GM18511 (cell line): Measurements from ENCODE around the gene ADAM11.

Experiments used
- ATAC-seq: cut with Tn5 transposase; IDR thresholded peaks from one replicate; pipeline ENCODE4 v1.9.1; 2021; ENCODE audit warnings: mild to moderate bottlenecking, moderate library complexity; ENCODE audit not compliant: unreplicated experiment

Gene ADAM11

DNA sequence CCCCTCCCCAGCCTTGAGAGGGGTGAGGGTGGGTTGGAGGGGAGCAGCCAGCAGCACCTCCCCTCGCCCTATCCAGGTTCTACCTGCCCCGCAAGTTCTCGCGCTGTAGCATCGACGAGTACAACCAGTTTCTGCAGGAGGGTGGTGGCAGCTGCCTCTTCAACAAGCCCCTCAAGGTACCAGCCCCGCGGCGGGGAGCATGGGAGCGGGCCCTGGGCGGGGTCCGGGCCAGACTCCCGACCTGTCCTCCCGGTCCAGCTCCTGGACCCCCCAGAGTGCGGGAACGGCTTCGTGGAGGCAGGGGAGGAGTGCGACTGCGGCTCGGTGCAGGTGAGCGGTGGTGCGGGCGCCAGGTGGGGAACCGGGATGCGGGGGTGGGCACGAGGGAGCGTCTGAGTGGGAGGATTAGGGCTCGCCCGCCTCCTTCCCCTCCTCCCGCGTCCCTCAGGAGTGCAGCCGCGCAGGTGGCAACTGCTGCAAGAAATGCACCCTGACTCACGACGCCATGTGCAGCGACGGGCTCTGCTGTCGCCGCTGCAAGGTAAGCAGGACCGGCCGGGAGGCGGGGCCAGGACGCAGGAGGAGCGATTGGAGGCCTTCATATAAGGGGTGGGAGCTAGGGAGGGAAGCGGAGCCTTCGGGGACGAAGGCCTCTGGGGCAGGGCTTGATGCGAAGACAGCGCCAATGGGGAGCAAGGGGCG lies 16.5 kb downstream of the ADAM11 start:
- ATAC-seq, result peak; percentile 92

DNA sequence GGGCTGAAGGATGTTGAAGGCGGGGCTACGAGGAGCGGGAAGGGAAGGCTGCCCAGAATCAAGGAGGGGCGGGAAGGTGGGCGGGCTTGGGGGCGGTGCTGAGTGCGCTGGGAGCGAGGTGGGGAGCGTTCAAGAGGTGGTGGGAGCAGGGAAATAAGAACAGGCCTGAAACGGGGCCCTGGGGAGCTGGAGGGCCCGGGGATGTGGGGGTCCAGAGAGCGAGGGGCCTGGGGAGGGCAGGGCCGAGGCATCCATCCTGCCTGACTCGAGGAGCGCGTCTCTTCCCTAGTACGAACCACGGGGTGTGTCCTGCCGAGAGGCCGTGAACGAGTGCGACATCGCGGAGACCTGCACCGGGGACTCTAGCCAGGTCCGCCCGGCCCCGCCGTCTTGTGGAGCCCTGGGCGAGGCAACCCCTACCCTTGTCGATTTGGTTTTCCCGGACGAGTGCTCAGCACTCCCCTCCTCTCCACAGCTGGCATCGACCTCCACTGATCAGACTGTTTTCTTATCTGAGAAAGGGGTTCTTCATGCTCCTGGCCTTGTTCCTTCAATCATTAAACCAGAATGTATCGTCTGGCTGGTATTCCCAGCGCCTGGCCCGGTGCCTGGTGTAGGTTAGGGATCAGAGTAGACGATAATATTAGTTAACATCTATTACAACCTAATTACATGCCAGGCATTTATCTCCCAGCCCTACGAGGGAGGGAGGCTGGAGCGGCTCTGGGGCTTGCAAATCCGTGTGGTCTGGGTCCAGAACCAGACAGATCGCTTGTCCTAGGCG lies 17.2 kb downstream of the ADAM11 start:
- no peak for ATAC-seq

DNA sequence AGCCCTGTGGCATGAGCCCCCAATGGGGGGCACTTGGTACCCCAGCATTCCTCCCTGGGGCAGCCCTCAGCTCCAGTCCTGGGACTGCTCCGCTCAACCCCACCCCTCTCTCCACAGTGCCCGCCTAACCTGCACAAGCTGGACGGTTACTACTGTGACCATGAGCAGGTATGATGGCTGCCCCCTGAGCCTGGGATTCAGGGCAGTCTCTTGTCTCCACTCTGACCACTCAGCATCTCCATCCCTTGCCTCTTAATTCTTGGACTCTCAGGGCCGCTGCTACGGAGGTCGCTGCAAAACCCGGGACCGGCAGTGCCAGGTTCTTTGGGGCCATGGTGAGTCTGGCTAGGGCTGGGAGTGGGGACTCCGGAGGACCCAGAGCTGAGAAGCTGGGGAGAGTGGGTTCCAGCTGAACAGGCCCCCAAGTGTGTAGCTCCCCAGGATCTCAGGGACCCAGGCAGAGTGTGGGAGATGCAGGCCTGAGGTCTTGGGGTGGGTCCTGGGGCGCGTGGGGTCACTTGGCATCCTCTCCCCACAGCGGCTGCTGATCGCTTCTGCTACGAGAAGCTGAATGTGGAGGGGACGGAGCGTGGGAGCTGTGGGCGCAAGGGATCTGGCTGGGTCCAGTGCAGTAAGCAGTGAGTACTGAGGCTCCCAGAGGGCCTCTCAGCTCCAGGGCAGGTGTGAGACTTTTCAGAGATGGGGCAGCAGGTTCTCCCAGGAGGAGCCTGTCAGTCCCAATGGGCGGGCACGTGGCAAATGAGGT lies 18.0 kb downstream of the ADAM11 start:
- ATAC-seq, result no peak

DNA sequence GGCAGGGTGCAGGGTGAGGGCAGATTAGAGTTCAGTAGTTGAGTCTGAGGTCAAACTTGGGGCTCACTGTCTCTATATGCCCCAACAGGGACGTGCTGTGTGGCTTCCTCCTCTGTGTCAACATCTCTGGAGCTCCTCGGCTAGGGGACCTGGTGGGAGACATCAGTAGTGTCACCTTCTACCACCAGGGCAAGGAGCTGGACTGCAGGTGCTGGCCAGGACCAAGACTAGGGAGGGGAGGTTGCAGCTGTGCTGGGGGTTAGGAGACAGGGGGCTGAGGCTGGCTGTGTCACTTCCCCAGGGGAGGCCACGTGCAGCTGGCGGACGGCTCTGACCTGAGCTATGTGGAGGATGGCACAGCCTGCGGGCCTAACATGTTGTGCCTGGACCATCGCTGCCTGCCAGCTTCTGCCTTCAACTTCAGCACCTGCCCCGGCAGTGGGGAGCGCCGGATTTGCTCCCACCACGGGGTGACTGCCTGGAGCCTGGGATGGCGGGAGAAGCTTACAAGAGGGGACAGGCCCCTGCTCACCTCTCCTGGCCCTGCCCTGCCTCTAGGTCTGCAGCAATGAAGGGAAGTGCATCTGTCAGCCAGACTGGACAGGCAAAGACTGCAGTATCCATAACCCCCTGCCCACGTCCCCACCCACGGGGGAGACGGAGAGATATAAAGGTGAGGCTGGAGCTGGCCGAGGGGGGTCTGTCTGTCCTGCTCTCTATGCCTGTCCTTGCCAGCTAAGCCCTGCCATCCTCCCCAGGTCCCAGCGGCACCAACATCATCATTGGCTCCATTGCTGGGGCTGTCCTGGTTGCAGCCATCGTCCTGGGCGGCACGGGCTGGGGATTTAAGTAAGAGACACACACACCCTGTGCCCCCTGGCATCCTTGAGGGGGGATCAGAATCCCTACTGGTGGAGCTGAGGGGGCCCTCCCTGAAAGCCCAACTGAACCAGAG lies 18.9 kb downstream of the ADAM11 start:
- no peak for ATAC-seq

DNA sequence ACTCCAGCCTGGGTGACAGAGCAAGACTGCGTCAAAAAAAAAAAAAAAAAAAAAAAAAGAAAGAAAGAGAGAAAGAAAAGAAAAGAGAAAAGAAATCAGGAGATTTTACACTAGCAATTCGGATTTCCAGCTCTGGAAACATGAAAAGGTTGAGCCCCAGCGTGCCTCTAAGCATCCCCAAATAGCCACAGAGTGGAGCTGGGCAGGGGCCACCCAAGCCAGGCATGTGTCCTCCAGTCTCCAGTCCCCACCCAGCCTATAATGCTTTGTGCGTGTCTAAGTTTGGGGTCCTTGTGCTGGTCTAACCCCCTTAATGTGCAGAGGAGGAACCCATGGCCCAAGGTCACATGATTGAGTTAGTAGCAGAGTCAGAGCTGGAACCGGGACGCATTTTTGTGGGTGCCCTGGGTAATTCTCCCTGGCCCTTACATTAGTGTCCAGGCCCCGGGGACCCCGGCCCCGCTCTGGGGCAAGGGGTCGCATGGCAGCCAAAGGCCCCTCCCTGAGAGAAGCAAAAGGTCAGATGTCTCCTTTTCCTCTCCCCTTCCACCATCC lies 19.9 kb downstream of the ADAM11 start:
- no peak for ATAC-seq

DNA sequence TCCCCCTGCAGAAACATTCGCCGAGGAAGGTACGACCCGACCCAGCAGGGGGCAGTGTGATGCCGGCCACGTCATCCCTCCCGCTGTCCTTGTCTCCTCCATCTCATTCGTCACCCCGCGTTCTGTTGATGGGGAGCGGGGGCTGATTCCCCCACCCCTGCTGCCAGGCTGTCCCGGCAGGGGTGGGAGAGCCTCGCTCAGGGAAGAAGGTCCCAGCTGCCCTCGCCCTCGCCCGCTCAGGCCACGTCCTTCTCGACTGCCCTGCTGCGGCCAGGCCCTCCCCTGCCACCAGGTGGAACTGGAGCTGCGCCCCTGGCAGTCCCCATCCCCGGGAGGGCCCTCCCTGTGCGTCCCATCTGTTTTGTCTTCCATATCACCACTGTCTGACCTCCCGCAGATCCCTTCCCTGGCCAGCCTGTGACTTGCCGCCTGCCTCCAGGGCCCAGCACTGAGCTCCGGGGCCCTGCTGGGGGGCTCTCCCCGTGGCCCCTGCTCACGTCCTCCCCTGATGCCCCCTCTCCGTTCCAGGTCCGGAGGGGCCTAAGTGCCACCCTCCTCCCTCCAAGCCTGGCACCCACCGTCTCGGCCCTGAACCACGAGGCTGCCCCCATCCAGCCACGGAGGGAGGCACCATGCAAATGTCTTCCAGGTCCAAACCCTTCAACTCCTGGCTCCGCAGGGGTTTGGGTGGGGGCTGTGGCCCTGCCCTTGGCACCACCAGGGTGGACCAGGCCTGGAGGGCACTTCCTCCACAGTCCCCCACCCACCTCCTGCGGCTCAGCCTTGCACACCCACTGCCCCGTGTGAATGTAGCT lies 20.6 kb downstream of the ADAM11 start:
- no peak for ATAC-seq

DNA sequence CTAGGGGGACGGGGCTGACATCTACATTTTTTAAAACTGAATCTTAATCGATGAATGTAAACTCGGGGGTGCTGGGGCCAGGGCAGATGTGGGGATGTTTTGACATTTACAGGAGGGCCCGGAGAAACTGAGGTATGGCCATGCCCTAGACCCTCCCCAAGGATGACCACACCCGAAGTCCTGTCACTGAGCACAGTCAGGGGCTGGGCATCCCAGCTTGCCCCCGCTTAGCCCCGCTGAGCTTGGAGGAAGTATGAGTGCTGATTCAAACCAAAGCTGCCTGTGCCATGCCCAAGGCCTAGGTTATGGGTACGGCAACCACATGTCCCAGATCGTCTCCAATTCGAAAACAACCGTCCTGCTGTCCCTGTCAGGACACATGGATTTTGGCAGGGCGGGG lies 21.4 kb downstream of the ADAM11 start:
- no peak for ATAC-seq

DNA sequence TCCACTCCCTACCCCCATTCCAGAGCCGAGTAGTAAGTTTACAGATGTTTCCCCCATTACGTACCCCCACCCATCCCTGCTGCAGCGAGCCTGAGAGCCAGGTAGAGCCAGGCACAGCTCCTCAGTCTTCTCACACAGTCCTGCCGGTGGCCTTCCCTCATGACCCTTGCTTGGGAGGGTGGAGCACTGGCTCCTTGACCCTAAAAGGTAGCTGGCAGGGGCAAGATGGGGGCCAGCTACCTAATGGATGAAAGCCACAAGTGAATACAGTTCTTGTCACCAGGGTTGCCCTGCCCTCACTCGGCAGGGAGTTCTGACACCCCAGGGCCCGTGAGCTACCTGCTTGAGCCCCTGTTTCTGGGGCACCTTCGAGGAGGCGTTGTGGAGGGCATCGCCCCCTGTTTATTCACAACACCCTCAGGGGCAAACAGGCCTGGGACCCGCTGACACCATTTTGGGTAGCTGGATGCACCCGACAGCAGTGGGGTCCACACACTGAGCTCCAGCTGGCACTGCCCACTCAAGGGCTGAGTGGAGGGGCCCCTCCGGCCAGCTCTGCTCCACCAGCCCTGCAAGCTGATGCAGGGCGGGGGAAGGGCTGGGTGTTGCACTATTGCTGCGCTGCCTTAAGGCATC lies 22.2 kb downstream of the ADAM11 start:
- no peak for ATAC-seq

DNA sequence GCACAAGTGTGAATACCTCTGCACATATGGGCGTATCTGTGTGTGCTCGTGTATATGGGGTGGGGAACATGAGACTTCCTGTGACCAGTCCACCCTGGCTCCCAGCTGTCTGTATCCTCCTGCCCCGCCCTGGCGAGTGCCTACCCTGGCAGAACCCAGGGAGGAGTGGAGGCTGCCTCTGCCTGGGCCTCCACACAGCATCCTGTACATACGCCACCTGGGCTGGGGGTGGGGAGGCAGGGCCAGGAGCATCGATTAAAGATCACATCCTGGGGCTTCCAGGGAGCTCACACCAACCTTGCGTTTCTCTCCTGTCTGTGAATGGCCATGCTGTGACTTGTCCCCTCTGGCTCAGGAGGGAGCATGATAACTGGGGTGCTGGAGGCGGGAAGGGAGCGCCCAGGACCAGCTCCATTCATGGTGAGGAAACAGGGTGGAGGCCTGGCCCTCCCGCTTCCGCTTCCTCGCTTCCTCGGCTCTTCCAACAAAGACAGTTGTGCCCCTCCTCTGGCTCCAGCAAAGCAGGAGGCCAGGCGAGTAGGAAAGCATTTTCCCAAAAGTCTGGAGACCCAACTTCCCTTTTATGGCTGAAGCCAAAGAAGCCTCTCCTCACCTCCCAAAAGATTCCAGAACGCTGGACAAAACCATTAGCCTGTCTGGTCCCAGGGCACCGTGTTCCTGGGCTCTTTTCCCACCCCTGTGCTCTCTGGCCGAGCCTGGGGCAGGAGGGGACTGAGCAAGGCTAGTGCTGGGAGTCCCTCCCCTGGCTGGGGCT lies 22.9 kb downstream of the ADAM11 start:
- ATAC-seq, result no peak

DNA sequence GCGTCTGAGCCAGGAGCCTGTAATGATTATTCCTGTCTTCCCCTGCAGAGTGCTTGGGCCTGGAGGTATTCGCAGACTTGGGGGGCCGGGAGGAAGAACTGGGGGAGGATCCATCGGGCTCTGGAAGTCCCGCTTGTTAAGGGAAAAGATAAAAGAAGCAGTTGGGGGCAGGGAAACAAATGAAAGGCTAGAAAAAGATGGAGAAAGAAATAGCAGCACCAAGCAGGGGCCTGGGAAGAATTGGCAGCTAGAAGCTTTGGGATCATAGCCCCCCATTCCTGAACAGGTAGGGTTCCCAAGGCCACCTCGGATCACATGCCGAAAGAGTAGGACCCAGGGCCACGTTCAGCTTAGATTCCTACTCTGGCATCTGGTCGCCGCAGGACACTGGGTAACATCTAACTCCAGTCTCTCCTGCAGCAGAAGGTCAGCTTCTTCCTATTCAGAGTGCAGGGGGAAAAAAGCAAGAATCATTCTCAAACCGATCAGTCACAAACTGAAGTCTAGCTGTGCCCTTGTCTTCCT lies 23.6 kb downstream of the ADAM11 start:
- no peak for ATAC-seq

DNA sequence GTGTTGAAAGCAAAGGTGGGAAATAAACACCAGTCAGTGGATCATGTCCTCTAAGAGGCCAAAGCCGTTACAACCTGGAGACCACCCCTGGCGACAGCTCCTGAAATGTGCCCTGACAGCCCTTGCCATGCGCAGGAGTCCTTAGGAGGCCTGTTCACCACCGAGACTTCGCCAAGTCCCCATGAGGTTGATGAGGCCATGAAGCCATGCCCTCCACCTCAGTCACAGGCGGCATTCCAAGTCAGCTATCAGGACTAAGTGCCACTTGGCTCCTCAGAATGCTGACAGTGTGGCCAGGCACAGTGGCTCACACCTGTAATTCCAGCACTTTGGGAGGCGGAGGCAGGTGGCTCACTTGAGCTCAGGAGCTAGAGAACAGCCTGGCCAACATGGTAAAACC lies 27.1 kb downstream of the ADAM11 start:
- no peak for ATAC-seq

DNA sequence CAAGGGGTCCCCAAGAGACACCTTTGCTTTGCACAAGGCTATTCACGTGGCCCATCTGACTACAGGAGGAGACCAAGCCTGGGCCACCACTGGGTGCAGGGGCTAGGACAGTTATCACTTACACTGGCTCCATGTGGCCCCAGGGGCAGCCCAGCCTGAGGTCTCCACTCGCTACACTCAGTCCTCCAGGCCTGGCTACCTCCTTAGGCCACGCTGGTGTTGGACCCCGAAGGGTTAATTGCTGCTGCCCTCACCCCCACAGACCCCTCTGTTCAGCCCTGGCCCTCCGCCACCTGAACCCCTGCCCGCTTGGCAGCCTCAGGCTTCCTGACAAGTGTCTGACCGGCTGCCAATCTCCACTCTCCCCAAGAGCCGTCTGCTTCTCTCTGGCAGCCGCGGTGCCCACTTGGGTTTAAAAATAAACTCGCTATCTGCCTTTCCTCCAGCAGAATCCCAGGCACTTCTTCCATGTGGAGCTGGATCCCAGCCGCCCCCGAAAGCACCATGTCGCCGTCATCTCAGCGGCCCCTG lies 27.8 kb downstream of the ADAM11 start:
- ATAC-seq, result no peak

DNA sequence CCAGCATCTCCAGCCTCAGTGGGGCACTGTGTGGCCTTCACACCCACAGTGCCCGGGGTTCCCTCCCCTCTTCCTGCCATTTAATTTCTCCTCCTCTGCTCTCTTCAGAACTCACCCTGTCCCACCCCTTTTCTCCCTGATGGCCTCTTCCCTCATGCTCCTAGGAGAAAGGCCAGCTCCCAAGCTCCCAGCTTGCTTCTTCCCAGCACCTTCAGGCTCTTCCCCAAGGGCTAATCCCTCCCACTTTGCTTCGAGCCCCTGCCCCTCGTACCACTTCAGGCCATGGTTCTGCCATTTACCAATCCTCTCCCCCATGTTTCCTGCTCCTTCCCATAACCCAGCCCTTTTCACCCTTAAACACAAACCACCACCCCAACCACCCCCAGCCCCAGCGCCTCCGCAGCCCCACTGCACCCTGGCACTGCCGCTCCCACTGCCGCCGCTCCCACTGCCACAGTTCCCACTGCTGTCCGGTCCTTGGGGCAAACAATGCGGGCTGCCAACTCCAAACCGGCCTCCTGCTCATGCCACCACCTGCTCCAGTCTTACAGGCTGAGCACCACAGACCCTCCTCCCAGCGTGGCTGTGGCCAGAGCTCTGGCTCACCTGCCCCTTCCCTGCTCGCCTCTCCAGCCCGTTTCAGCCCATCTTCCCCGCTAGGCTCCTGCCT lies 28.6 kb downstream of the ADAM11 start:
- ATAC-seq, result no peak

DNA sequence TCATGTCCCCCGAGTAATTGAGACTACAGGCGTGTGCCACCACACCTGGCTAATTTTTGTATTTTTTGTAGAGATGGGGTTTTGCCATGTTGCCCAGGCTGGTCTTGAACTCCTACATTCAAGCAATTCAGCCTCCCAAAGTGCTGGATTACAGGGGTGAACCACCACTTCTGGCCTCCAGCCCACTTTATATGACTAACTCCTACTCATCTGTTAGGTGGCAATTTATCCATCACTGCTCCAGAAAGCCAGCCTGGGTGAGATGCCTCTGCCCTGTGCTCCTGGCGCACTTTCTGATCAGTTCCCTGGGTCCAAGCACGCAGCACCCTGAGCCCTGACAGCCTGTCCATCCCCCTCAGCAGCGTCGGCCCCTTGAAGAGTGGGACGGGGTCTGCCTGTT lies 29.4 kb downstream of the ADAM11 start:
- no peak for ATAC-seq

DNA sequence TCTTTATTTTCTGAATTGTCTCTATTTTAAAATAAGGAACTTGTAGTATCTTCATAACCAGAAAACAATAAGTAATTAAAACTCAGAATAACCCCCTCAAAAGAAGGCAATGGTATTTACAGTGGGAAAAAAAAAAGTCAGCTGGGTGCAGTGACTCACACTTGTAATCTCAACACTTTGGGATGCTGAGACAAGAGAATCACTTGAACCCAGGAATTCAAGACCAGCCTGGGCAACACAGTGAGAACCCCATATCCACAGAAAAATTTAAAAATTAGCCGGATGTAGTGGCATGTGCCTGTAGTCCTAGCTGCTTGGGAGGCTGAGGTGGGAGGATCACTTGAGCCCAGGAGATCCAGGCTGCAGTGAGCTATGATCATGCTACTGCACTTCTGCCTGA lies 33.5 kb downstream of the ADAM11 start:
- no peak for ATAC-seq

DNA sequence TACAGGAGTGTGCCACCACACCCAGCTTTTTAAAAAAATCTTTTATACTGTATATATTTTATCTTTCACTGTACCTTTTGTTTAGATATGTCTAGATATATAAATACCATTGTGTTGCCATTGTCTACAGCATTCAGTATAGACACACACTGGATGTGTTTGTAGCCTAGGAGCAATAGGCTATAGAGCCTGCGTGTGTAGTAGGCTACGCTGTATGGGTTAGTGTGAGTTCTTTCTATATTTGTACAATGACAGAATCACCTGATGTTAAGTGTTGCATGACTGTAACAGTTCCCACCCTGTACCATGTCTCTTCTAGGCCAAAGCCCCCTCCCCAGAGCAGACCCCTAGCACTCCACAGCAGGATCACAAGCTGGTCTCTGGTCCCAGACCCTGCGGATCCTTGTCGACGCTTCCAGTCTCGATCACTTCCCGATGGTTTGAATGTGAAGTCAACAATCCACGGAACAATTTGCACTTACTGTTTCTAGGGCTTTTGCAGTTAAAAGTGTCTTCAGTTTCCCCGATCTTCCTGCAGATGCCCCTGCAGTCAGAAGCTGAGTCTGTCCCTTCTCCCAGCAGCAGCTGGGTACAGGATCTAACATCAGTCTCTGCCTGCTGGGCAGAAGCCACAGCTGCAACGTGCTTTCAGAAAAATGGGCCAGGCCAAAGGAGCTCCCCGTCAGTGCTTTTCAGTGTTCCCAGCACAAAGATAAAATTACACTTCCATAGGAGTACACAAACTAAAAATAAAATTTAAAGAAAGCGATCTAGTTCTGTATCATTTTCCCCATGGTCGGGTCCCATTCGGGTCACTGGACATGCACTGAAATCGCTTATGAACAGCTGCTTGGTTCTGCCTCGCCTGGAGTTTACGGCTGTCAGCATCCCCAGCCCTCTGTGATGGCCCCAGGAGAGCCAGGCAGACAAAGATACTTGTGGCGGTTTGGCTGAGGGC lies 35.4 kb downstream of the ADAM11 start:
- ATAC-seq, result no peak
